LNCAP (cell line): ENCODE results near the gene SAE1.

Experiments
- TF ChIP-seq, protein P1 (sequence below): fragments of 450-650 bp; IDR thresholded peaks from 2 replicates; pipeline ENCODE4 v1.5.1; 2017; ENCODE audit warnings: mild to moderate bottlenecking

Gene SAE1

DNA sequence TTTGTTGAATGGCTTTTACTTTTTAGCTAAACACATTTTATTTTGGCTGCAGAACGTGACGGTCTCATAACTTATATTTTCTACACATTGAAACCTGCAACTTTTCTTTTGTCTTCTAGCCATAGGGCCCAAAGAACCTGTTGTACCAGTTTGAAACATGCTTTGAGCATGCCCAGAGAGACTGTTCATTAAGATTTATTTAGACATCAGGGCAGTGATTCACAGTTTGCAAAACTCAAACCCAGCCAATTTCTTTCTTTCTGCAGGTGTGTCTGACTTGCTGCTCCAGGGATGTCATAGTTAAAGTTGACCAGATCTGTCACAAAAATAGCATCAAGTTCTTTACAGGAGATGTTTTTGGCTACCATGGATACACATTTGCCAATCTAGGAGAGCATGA lies 22.0 kb downstream of the SAE1 start:
- TF ChIP-seq, protein P1, sequence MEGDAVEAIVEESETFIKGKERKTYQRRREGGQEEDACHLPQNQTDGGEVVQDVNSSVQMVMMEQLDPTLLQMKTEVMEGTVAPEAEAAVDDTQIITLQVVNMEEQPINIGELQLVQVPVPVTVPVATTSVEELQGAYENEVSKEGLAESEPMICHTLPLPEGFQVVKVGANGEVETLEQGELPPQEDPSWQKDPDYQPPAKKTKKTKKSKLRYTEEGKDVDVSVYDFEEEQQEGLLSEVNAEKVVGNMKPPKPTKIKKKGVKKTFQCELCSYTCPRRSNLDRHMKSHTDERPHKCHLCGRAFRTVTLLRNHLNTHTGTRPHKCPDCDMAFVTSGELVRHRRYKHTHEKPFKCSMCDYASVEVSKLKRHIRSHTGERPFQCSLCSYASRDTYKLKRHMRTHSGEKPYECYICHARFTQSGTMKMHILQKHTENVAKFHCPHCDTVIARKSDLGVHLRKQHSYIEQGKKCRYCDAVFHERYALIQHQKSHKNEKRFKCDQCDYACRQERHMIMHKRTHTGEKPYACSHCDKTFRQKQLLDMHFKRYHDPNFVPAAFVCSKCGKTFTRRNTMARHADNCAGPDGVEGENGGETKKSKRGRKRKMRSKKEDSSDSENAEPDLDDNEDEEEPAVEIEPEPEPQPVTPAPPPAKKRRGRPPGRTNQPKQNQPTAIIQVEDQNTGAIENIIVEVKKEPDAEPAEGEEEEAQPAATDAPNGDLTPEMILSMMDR: no peak

- TF ChIP-seq, protein P1: no peak
These were observed 22.6 kb downstream of the SAE1 start for GRCh38 chr19:47153266-47153665.

DNA sequence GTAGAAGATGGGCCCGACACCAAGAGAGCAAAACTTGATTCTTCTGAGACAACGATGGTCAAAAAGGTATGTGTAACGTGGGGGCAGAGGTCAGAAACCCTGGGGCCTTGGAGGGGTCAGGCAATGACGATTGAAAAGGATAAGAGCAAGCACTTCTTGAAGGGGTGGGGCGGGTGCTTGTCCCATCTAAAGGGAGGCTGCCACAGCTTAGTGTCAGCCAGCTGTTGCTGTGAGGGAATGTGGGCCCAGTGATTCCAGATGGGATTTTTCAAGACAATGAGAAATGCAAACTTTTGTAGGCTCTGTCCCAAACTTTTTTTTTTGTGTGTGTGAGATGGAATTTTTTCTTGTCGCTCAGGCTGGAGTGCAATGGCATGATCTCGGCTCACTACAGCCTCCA lies 24.5 kb downstream of the SAE1 start:
- TF ChIP-seq, protein P1: no peak

DNA sequence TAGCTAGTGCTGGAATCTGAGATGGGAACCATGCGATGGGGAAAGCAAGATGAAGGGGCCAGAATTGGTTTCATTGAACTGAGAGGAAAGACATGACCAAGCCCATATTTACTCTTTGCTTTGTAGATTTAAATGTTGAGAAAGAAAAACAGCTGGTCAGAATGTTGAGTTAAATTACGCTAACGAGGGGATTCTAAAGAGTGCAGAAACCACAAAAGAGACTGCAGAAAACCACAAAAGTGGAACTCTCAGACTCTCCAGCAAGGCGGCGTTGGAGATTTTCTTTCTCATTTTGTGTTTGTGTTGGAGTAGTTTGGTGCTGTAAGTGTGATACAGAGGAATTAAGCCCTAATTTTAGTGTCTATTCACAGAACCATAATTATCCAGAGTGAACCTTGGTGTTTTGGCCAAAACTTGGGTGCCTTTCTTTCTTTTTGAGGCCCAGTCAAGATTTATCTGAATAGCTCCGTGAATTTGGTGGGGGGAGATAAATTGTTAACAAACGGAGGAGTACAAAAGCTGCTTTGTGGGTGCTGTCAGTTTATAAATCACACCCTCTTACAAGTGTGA lies 26.3 kb downstream of the SAE1 start:
- TF ChIP-seq, protein P1: no peak

DNA sequence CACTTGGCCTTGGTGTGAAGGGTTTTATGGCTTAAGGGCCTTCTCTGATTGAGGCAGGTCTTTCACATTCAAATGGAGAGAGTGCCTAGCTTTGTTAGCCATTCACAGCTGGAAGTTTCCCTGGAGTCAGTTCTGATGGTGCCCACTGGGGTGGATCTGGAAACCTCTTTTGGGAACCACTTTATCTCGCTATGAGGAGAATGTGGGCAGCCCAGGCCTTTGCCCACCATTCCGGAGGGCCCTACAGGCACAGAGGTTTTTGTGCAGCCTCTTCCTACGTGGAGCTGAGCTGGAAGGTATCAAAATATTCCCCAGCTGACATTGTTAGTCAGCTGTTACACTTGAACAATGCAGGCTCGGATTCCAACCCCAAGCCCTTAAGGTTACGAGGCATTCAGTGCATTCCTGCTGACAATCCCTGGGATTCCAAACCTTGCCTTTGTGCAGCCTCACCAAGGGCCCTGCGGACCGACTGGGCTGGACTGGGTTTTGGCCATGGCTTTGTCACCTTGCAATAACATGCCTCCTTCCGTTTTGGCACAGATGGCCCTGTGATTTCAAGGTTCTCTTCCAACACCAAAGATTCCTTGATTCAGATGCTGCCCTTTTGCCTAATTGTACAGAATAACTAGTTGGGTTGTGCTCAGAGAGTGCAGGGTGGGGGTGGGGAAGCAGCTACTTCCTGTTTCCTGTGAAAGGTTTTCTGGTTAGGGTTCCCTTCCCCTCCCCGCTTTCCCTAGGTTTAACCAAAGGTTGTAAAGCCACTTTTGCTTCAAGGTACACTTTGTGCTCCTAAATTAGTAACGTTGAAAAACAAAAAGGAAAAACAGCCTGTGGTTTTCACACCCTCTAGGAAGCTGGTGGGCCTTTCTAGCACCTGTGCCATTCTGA lies 27.0 kb downstream of the SAE1 start:
- TF ChIP-seq, protein P1: no peak

- TF ChIP-seq, protein P1: no peak
These were observed 27.7 kb downstream of the SAE1 start for GRCh38 chr19:47158367-47158791.

DNA sequence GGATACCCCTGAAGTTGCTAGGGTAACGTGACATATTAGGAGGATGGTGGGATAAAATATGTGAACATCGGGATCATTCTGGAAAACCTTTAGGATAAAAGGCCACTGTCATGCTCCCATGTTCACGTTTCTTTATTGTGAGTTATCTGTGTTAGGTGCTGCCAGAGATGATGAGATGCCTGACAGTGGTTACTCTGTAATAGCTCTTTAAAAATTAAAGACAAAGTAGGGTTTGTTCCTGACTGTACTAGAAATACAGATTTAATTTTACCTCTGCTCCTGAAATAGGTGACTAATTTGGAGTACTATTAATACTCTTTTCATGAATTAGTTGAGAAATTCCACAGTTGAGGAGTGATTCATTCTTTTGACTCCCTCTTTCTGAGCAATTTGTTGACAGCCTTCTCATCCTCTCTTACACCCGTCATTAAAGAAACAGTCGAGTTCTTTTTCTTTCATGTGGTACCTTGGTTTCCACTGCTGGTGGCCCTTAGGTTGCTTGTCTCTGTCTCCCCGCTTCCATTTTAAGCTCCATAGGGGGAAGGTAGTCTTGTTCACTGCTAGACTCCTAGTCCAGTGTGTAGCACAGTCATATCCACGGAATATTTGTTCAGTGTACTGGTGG lies 28.4 kb downstream of the SAE1 start:
- TF ChIP-seq, protein P1: no peak
